GM10248 (cell line): Measurements from ENCODE around the gene CLDN12.
"Not testable (repeated sequence)": the region's sequence is repeated elsewhere in the genome, so short reads cannot be mapped to it uniquely, and the experiment has no call there.

Source experiments
- CTCF ChIA-PET: fragments of 300-600 bp; sonication (Branson Sonifier 250); formaldehyde crosslinking; extraction: SDS; loops from one replicate; lab custom pipeline; 2021; ENCODE audit warnings: antibody characterized with exemption; lab: Yijun Ruan, JAX
- POLR2A ChIA-PET: fragments of 350-650 bp; sonication (Branson Sonifier 250); formaldehyde crosslinking; extraction: SDS; loops from one replicate; lab custom pipeline; 2020; ENCODE audit warnings: antibody characterized with exemption; lab: Yijun Ruan, JAX
- DNase-seq: peaks from one replicate; pipeline ENCODE4 v3.0.0; 2012; ENCODE audit errors: extremely low spot score
- CTCF ChIP-seq: IDR thresholded peaks from 2 replicates; pipeline ENCODE4 v1.5.1; 2012; ENCODE audit warnings: mild to moderate bottlenecking, low read depth; ENCODE audit errors: extremely low read depth, missing control alignments, control extremely low read depth

Gene CLDN12

GRCh38 chr7:90461219-90461618 lies 58.0 kb downstream of the CLDN12 start:
- no peak for DNase-seq
- TF ChIP-seq CTCF, result no peak
- ChIA-PET POLR2A (no interaction called here), CTCF (interaction anchor here (0.8 to 1.1 kb wide), 2 partner anchors 9 to 168 kb away, joined by 3 read pairs; no protein-coding TSS in a partner anchor)

- POLR2A ChIA-PET, DNase-seq, CTCF ChIA-PET: not testable (repeated sequence)
Observed at GRCh38 chr7:90463151-90463628, 59.9 kb downstream of the CLDN12 start.
